GM12878 (cell line): ENCODE measurements around the gene SCNN1A. TPM values are rescaled to one million over a fixed set of nuclear protein-coding genes. Genes with fewer than 3 reads are reported as not detected.

ENCODE experiments used
- ATF7 ChIP-seq: fragments of 450-650 bp; IDR thresholded peaks from 2 replicates; pipeline ENCODE4 v1.6.1; 2016; ENCODE audit warnings: low read depth, mild to moderate bottlenecking
- BCLAF1 ChIP-seq: fragments of 450-650 bp; IDR thresholded peaks from 2 replicates; pipeline ENCODE4 v1.6.1; 2017; ENCODE audit warnings: antibody characterized with exemption, mild to moderate bottlenecking, moderate library complexity
- CBX3 ChIP-seq: fragments of 200-600 bp; sonication (generic); IDR thresholded peaks from 2 replicates; pipeline ENCODE4 v1.6.1; 2016; ENCODE audit warnings: low read depth, borderline replicate concordance
- CREM ChIP-seq: IDR thresholded peaks from 2 replicates; pipeline ENCODE4 v1.6.1; 2014; ENCODE audit warnings: antibody characterized with exemption, low read depth
- E2F8 ChIP-seq: fragments of 450-650 bp; IDR thresholded peaks from 2 replicates; pipeline ENCODE4 v1.6.1; 2018; ENCODE audit warnings: mild to moderate bottlenecking, low read depth, moderate library complexity; ENCODE audit not compliant: partially characterized antibody
- ELK1 ChIP-seq: IDR thresholded peaks from 2 replicates; pipeline ENCODE4 v1.6.1; 2012; ENCODE audit warnings: low read depth, low read length, improper control_type of control experiment
- FOXK2 ChIP-seq: fragments of 450-650 bp; IDR thresholded peaks from 2 replicates; pipeline ENCODE4 v1.6.1; 2017; ENCODE audit warnings: mild to moderate bottlenecking, moderate library complexity
- IKZF2 ChIP-seq, 2 experiments: fragments of 450-650 bp; IDR thresholded peaks; 2 replicates each; pipeline ENCODE4 v1.6.1; 2017; ENCODE audit warnings: mild to moderate bottlenecking in 2 of 2, moderate library complexity in 2 of 2
- NR2C2 ChIP-seq: IDR thresholded peaks from 2 replicates; pipeline ENCODE4 v1.6.1; 2011; ENCODE audit warnings: borderline replicate concordance, low read depth; ENCODE audit not compliant: control insufficient read depth, insufficient read length
- PRDM15 ChIP-seq: fragments of 450-650 bp; formaldehyde crosslinking; IDR thresholded peaks from 2 replicates; pipeline ENCODE4 v1.4.0; 2020; ENCODE audit warnings: mild to moderate bottlenecking, moderate library complexity
- SMARCA5 ChIP-seq: fragments of 450-650 bp; IDR thresholded peaks from 2 replicates; pipeline ENCODE4 v1.6.1; 2017; ENCODE audit warnings: mild to moderate bottlenecking
- TCF3 ChIP-seq: IDR thresholded peaks from 2 replicates; pipeline ENCODE4 v1.6.1; 2012; ENCODE audit warnings: low read depth, mild to moderate bottlenecking, low read length, borderline replicate concordance; ENCODE audit not compliant: insufficient read depth
- USF1 ChIP-seq: IDR thresholded peaks from 2 replicates; pipeline ENCODE4 v1.6.1; 2011; ENCODE audit warnings: borderline replicate concordance, low read depth, mild to moderate bottlenecking, moderate library complexity, mixed read lengths, low read length; ENCODE audit not compliant: insufficient read depth; ENCODE audit errors: extremely low read length
- ZBTB33 ChIP-seq: fragments of 450-650 bp; IDR thresholded peaks from 2 replicates; pipeline ENCODE4 v1.6.1; 2017; ENCODE audit warnings: mild to moderate bottlenecking
- ZNF622 ChIP-seq: fragments of 450-650 bp; IDR thresholded peaks from 2 replicates; pipeline ENCODE4 v1.6.1; 2017; ENCODE audit warnings: mild to moderate bottlenecking, inconsistent platforms
- polyA plus RNA-seq, 11 experiments: library from polyadenylated mRNA; depleted of rRNA in 4 of 11; unstranded in 6 of 11; stranded (reverse) in 5 of 11; fragments of >200 nt; fragmentation: Nextera tagmentation in 4 of 11; fragmentation: Illumina TruSeq in 1 of 11; extraction: Ambion mirVana in 4 of 11; extraction: Trizol in 1 of 11; gene quantifications; 1 replicate in 1 of 11; 2 replicates in 10 of 11; pipeline versions ENCODE4 v1.2.1 to v1.2.3, GENCODE V29; 2011 to 2016; ENCODE audit warnings: inconsistent platforms in 2 of 11, missing spikeins in 2 of 11, low read depth in 1 of 11
- total RNA-seq, 4 experiments: library from RNA; depleted of rRNA in 3 of 4; stranded (reverse); fragments of >200 nt in 3 of 4; fragmentation: Illumina TruSeq in 1 of 4; extraction: Trizol in 1 of 4; gene quantifications; 2 replicates each; pipeline versions ENCODE4 v1.2.1 to v1.2.3, GENCODE V29; 2013 to 2021

The SCNN1A gene
- total and polyA plus RNA-seq, 10 of the 15 experiments (the other 5 are each of a cell fraction or from before 2014, with no cell fraction given): 0.14 to 0.69 TPM; not detected in 8

- no peak for TF ChIP-seq NR2C2
- peak; percentile 72; the same call in 1 of the 2 replicates for TF ChIP-seq TCF3
- no peak for TF ChIP-seq ZBTB33
- TF ChIP-seq SMARCA5: peak; percentile 80; the same call in 1 of the 2 replicates
- no peak for TF ChIP-seq BCLAF1
- TF ChIP-seq CREM: peak; percentile 20; the same call in 1 of the 2 replicates
- peak; percentile 88 for TF ChIP-seq ELK1
- no peak for TF ChIP-seq E2F8
- no peak for TF ChIP-seq PRDM15 (CRISPR knock-in tag)
- TF ChIP-seq IKZF2 (IDR thresholded peaks at IDR 0.05): peak; percentile 59 to 63; a peak in 2 of 4 replicates
- peak; percentile 57 for TF ChIP-seq FOXK2
- no peak for TF ChIP-seq CBX3
- peak; percentile 89 for TF ChIP-seq ATF7
- no peak for TF ChIP-seq ZNF622
- TF ChIP-seq USF1: no peak
Measured at GRCh38 chr12:6335451-6336078, 39.8 kb downstream of the SCNN1A start (continued).
